Measurements from ENCODE around the gene EDC4.

Gene EDC4

DNA sequence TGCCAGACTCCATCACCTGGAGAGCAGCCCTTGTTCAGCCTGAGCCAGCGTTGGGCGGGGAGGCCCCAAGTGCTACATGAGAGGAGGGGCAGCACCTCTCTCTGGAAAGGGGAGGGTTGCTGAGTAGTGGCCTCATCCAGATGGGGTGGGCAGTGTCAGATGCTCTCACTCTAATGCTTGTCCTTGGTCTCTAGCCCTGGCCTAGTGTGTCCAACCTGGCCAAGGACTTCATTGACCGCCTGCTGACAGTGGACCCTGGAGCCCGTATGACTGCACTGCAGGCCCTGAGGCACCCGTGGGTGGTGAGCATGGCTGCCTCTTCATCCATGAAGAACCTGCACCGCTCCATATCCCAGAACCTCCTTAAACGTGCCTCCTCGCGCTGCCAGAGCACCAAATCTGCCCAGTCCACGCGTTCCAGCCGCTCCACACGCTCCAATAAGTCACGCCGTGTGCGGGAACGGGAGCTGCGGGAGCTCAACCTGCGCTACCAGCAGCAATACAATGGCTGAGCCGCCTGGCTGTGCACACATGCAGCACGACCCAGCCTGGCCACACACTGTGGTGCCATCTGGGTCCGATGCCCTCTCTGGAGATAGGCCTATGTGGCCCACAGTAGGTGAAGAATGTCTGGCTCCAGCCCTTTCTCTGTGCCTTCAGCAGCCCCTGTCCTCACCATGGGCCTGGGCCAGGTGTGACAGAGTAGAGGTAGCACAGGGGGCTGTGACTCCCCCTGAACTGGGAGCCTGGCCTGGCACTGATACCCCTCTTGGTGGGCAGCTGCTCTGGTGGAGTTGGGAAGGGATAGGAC is 54.5 kb downstream of the EDC4 start:
- H3K4me3 ChIP-seq (ENCODE audit: low read length), result no peak overlapping the region
- DNase-seq (ENCODE audit: low read depth), result no peak
- TF ChIP-seq, protein P1, sequence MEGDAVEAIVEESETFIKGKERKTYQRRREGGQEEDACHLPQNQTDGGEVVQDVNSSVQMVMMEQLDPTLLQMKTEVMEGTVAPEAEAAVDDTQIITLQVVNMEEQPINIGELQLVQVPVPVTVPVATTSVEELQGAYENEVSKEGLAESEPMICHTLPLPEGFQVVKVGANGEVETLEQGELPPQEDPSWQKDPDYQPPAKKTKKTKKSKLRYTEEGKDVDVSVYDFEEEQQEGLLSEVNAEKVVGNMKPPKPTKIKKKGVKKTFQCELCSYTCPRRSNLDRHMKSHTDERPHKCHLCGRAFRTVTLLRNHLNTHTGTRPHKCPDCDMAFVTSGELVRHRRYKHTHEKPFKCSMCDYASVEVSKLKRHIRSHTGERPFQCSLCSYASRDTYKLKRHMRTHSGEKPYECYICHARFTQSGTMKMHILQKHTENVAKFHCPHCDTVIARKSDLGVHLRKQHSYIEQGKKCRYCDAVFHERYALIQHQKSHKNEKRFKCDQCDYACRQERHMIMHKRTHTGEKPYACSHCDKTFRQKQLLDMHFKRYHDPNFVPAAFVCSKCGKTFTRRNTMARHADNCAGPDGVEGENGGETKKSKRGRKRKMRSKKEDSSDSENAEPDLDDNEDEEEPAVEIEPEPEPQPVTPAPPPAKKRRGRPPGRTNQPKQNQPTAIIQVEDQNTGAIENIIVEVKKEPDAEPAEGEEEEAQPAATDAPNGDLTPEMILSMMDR (conservative IDR thresholded peaks at IDR 0.05; ENCODE audit: low read depth, low read length), result no peak

DNA sequence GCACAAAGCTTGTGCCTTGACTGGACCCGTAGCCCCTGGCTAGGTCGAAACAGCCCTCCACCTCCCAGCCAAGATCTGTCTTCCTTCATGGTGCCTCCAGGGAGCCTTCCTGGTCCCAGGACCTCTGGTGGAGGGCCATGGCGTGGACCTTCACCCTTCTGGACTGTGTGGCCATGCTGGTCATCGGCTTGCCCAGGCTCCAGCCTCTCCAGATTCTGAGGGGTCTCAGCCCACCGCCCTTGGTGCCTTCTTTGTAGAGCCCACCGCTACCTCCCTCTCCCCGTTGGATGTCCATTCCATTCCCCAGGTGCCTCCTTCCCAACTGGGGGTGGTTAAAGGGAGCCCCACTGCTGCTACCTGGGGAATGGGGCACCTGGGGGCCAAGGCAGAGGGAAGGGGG is 55.3 kb downstream of the EDC4 start:
- TF ChIP-seq, protein P1 (conservative IDR thresholded peaks at IDR 0.05; ENCODE audit: low read depth, low read length), result no peak
- H3K4me3 ChIP-seq (ENCODE audit: low read length), result no peak overlapping the region
- no peak for DNase-seq (ENCODE audit: low read depth)

DNA sequence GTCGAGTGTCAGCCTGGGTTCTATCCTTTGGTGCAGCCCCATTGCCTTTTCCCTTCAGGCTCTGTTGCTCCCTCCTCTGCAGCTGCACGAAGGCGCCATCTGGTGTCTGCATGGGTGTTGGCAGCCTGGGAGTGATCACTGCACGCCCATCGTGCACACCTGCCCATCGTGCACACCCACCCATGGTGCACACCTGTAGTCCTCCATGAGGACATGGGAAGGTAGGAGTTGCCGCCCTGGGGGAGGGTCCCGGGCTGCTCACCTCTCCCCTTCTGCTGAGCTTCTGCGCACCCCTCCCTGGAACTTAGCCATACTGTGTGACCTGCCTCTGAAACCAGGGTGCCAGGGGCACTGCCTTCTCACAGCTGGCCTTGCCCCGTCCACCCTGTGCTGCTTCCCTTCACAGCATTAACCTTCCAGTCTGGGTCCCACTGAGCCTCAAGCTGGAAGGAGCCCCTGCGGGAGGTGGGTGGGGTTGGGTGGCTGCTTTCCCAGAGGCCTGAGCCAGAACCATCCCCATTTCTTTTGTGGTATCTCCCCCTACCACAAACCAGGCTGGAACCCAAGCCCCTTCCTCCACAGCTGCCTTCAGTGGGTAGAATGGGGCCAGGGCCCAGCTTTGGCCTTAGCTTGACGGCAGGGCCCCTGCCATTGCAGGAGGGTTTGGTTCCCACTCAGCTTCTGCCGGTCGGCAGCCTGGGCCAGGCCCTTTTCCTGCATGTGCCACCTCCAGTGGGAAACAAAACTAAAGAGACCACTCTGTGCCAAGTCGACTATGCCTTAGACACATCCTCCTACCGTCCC is 55.9 kb downstream of the EDC4 start:
- no peak overlapping the region for H3K4me3 ChIP-seq (ENCODE audit: low read length)
- TF ChIP-seq, protein P1 (conservative IDR thresholded peaks at IDR 0.05; ENCODE audit: low read depth, low read length), result peak; percentile 95
- DNase-seq (ENCODE audit: low read depth), result no peak

DNA sequence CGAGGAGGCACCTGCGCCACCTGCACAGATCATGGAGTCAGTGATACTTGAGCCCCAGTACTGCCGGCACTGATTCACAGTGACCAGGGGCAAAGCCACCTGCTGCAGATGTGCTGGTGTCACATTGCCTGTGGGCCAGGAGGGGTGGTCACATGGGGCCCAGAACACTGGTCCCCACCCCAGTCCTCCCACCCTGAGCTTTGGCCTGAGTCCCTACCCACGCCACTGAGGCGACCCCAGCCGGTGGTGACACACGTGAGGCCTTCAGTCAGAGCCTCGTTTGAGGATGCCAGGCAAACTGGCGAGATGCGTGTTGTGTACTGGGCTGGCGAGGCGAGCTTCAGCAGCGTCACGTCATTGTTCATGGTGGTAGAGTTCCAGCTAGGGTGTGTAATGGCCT is 57.3 kb downstream of the EDC4 start:
- TF ChIP-seq, protein P1 (conservative IDR thresholded peaks at IDR 0.05; ENCODE audit: low read depth, low read length), result no peak
- no peak overlapping the region for H3K4me3 ChIP-seq (ENCODE audit: low read length)
- DNase-seq (ENCODE audit: low read depth), result no peak

DNA sequence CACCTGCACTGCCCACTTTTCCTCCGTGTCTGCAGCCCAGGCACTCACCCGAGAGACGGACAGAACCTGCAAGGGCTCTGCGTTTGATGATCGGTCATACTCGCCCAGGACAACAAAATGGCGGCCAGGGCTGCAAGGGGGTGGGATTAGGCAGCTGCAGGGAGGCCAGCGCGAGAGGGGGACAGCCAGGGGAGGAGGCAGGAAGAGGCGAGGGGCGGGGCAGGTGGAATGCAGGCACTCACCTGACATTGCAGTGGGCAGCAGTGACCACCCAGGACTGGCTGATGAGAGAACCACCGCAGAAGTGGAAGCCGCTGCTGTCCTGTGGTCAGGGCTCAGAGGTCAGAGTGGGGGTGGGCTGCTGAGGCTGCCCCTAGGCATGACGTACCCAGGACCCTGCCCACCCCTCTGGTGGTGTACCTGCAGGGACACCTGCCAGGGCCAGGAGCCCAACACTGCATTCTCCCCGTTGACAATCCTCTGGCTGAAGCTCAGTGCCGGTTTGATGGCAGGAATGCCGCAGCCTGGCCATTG is 57.9 kb downstream of the EDC4 start:
- DNase-seq (ENCODE audit: low read depth), result no peak
- TF ChIP-seq, protein P1 (conservative IDR thresholded peaks at IDR 0.05; ENCODE audit: low read depth, low read length), result no peak
- H3K4me3 ChIP-seq (ENCODE audit: low read length), result no peak overlapping the region

All from retinal pigment epithelial cell (primary cell).